Measurements from ENCODE around the gene ANXA4. TPM values are rescaled to one million over a fixed set of nuclear protein-coding genes. Genes with fewer than 3 reads are reported as not detected.

Gene ANXA4
- total RNA-seq, 1 donor, result 36.9 TPM

- TF ChIP-seq, protein P1, sequence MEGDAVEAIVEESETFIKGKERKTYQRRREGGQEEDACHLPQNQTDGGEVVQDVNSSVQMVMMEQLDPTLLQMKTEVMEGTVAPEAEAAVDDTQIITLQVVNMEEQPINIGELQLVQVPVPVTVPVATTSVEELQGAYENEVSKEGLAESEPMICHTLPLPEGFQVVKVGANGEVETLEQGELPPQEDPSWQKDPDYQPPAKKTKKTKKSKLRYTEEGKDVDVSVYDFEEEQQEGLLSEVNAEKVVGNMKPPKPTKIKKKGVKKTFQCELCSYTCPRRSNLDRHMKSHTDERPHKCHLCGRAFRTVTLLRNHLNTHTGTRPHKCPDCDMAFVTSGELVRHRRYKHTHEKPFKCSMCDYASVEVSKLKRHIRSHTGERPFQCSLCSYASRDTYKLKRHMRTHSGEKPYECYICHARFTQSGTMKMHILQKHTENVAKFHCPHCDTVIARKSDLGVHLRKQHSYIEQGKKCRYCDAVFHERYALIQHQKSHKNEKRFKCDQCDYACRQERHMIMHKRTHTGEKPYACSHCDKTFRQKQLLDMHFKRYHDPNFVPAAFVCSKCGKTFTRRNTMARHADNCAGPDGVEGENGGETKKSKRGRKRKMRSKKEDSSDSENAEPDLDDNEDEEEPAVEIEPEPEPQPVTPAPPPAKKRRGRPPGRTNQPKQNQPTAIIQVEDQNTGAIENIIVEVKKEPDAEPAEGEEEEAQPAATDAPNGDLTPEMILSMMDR (IDR thresholded peaks at IDR 0.05; ENCODE audit: insufficient read depth, low read length), result no peak
- no peak overlapping the region for H3K4me3 ChIP-seq (ENCODE audit: low read depth, low read length)
- DNase-seq (ENCODE audit: low read depth), result no peak
These were observed 69.1 kb downstream of the ANXA4 start for GRCh38 chr2:69811018-69811417.

DNA sequence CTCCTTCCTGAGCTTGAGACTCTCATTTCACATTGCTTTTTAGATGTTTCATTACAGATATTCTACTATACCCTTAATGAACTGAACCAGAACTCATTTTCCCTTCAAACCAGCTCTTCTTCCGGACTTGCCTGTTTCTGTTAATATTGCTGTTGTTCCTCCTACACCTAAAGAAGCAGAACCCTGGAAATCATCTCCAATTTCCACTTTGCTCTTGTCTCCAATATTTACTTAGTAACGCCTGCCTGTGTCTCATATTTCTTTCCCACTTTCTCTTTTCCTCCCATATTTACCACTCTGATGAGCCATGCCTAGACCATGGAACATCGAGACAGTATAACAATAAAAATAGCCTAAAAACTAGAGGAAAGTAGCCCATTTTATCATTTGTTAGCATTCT is 69.7 kb downstream of the ANXA4 start:
- H3K4me3 ChIP-seq (ENCODE audit: low read depth, low read length), result no peak overlapping the region
- no peak for DNase-seq (ENCODE audit: low read depth)
- TF ChIP-seq, protein P1 (IDR thresholded peaks at IDR 0.05; ENCODE audit: insufficient read depth, low read length), result no peak

- no peak overlapping the region for H3K4me3 ChIP-seq (ENCODE audit: low read depth, low read length)
- TF ChIP-seq, protein P1 (IDR thresholded peaks at IDR 0.05; ENCODE audit: insufficient read depth, low read length), result no peak
- DNase-seq (ENCODE audit: low read depth), result no peak
These were observed 73.8 kb downstream of the ANXA4 start for GRCh38 chr2:69815717-69816116.

DNA sequence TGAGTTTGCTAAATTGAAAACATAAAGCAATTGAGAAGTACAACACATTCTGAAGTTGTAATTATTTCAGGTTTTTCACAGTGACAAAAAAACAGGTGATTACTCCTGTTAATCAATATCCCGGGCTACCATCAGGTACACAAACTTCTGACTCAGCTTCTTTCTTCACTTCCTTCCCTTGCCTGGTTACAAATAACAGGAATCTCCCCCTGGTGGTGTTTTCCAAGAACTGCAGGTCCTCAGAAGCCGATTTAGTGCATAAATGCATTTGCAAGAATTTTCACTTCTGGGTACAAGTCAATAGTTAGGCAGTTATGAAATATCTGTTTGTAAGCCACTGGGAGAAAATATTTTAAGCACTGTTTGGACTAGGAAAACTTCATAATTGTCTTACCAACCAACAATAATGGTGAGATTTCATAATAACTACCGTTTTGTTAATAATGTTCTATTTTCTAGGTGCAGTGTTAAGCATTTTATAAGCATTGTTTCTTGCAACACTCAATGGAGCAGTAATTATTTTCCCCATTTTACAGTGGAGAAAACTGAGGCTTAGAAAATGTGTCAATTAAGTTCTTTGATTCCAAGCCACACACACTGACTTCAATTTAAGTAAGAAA is 75.1 kb downstream of the ANXA4 start:
- TF ChIP-seq, protein P1 (IDR thresholded peaks at IDR 0.05; ENCODE audit: insufficient read depth, low read length), result peak; percentile 89
- peak; percentile 92 for DNase-seq (ENCODE audit: low read depth)
- H3K4me3 ChIP-seq (ENCODE audit: low read depth, low read length), result no peak overlapping the region

DNA sequence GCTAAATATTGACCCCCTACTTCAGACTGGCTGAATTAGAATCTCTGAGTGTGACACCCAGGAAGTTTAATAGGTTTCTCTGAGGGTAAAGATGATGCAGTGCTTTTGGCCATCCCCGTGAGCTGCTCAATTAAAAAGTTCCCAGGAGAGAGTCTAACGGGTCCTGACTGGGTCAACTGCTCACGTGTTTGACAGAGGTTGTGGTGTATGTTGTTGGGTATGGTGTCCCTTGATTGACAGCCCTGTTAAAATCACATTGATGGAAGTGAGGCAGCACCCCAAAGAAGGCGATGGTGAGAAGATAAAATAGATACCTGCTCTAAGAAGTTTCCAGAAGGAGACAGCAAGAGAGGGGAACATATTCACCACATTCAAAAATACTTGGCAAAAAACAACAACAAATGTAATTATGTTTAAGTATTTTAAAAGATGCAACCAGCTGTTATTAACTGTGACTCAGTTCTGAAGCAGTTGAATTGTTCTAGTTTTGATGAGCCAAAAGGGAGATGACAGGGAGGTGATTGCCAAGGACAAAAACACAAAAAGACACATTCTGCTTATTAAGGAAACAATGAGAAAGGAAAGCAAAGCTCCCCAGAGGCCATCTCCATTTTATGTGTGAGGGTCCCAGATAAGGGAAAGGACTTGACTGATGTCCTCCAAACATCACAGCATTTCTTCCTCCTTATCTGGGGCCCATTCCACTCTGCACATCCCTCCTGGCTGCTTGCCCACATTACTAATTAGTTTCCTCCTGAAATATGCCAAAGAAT is 76.0 kb downstream of the ANXA4 start:
- TF ChIP-seq, protein P1 (IDR thresholded peaks at IDR 0.05; ENCODE audit: insufficient read depth, low read length), result no peak
- H3K4me3 ChIP-seq (ENCODE audit: low read depth, low read length), result no peak overlapping the region
- DNase-seq (ENCODE audit: low read depth), result peak; percentile 52

- DNase-seq (ENCODE audit: low read depth), result peak; percentile 52
- no peak overlapping the region for H3K4me3 ChIP-seq (ENCODE audit: low read depth, low read length)
- TF ChIP-seq, protein P1 (IDR thresholded peaks at IDR 0.05; ENCODE audit: insufficient read depth, low read length), result no peak
These were observed 86.0 kb downstream of the ANXA4 start for GRCh38 chr2:69827796-69828540.

Data from fibroblast of the aortic adventitia (primary cell).